HepG2 (cell line): ENCODE results near the gene FHIT. TPM values are rescaled to one million over a fixed set of nuclear protein-coding genes. Genes with fewer than 3 reads are reported as not detected.
"Not testable (repeated sequence)": the region's sequence is repeated elsewhere in the genome, so short reads cannot be mapped to it uniquely, and the experiment has no call there.

Experiments
- ATAC-seq: fragments of 200-7000 bp; cut with Tn5 transposase; 3 replicates; pipeline ENCODE4 v1.9.1; 2020; ENCODE audit warnings: mild to moderate bottlenecking, moderate library complexity
- BruUV-seq: library from RNA; stranded (reverse); fragments of 400-500 nt; replicated peaks from 2 replicates; lab custom pipeline; 2021; lab: Mats Ljungman, UMichigan
- CTCF ChIA-PET: fragments of 300-600 bp; formaldehyde crosslinking; extraction: SDS; loops from one replicate; lab custom pipeline; 2021; ENCODE audit warnings: low total read pairs, inconsistent platforms, low intra/inter-chr PET ratio; lab: Yijun Ruan, JAX
- POLR2A ChIA-PET: fragments of 350-600 bp; sonication (Branson Sonifier 250); formaldehyde crosslinking; loops from one replicate; lab custom pipeline; 2020; ENCODE audit warnings: antibody characterized with exemption, inconsistent platforms; lab: Yijun Ruan, JAX
- DNase-seq: peaks from one replicate; pipeline ENCODE4 v3.0.0-alpha.2; 2015; ENCODE audit warnings: low spot score
- FAIRE-seq: peaks from 3 replicates; lab custom pipeline; 2011; peaks lifted over from hg19 to GRCh38; lab: Jason Lieb, UNC
- H2AFZ ChIP-seq: one replicate; pipeline ENCODE4 v1.6.1; 2011; ENCODE audit warnings: low read length, inconsistent platforms
- H3K27ac ChIP-seq: fragments of 300-600 bp; 3 replicates; pipeline ENCODE4 v1.8.0; 2011; ENCODE audit warnings: mixed run types, mild to moderate bottlenecking, mixed read lengths, low read length, inconsistent platforms; ENCODE audit not compliant: insufficient read depth; ENCODE audit errors: extremely low read length
- H3K27me3 ChIP-seq, 2 experiments: fragments of 200-600 bp in 1 of 2; 2 replicates in 1 of 2; 3 replicates in 1 of 2; pipeline versions ENCODE4 v1.6.0 to v1.8.0; 2011; ENCODE audit warnings: low read length in 2 of 2, mild to moderate bottlenecking in 2 of 2, moderate library complexity in 2 of 2, inconsistent platforms in 1 of 2; ENCODE audit not compliant: insufficient read depth in 2 of 2, control insufficient read depth in 1 of 2
- H3K36me3 ChIP-seq, 2 experiments: fragments of 200-600 bp in 1 of 2; replicated peaks in 1 of 2; 2 replicates in 1 of 2; 3 replicates in 1 of 2; pipeline versions ENCODE4 v1.5.1 to v1.8.0; 2011; ENCODE audit warnings: low read length in 2 of 2, inconsistent platforms in 1 of 2; ENCODE audit not compliant: insufficient read depth in 2 of 2, control insufficient read depth in 1 of 2
- H3K4me1 ChIP-seq: 2 replicates; pipeline ENCODE4 v1.5.1; 2012; ENCODE audit warnings: low read length, inconsistent platforms; ENCODE audit not compliant: insufficient read depth
- H3K4me2 ChIP-seq: 2 replicates; pipeline ENCODE4 v1.6.0; 2011; ENCODE audit warnings: low read depth, low read length, inconsistent platforms
- H3K4me3 ChIP-seq, 3 experiments: fragments of 200-600 bp in 1 of 3; sonication (generic), shearing (Covaris generic) in 1 of 3; replicated peaks in 1 of 3; 2 replicates each; pipeline ENCODE4 v1.5.1; 2011 to 2016; ENCODE audit warnings: low read length in 3 of 3, inconsistent platforms in 2 of 3, low read depth in 2 of 3, mild to moderate bottlenecking in 2 of 3, control low read depth in 1 of 3, mixed read lengths in 1 of 3; ENCODE audit not compliant: insufficient read depth in 1 of 3
- H3K79me2 ChIP-seq: one replicate; pipeline ENCODE4 v1.6.1; 2011; ENCODE audit warnings: low read length, inconsistent platforms; ENCODE audit not compliant: insufficient read depth
- H3K9ac ChIP-seq: 2 replicates; pipeline ENCODE4 v1.6.0; 2011; ENCODE audit warnings: mild to moderate bottlenecking, low read depth, low read length, inconsistent platforms; ENCODE audit not compliant: insufficient read depth
- H3K9me3 ChIP-seq: 2 replicates; pipeline ENCODE4 v1.5.1; 2012; ENCODE audit warnings: mild to moderate bottlenecking, low read length
- H4K20me1 ChIP-seq: 2 replicates; pipeline ENCODE4 v1.6.0; 2011; ENCODE audit warnings: inconsistent platforms, mild to moderate bottlenecking, low read length, moderate library complexity; ENCODE audit not compliant: insufficient read depth
- NFRKB ChIP-seq: fragments of 450-650 bp; IDR thresholded peaks from 2 replicates; pipeline ENCODE4 v1.6.1; 2017
- RBM22 ChIP-seq: fragments of 200-400 bp; formaldehyde crosslinking; optimal IDR thresholded peaks from 2 replicates; pipeline ENCODE3; 2017; ENCODE audit warnings: mild to moderate bottlenecking, low read length, moderate library complexity
- ZNF282 ChIP-seq: fragments of 450-650 bp; IDR thresholded peaks from 2 replicates; pipeline ENCODE4 v1.6.1; 2018; ENCODE audit not compliant: partially characterized antibody
- WGBS: methylation state at CpG from one replicate; pipeline ENCODE4 v1.1.6; 2017; ENCODE audit warnings: low lambda C conversion rate; 5-methylcytosine and 5-hydroxymethylcytosine counted together
- in situ Hi-C: cut with HindIII; loops from 2 replicates; pipeline ENCODE4 v1.10.0; 2017; ENCODE audit warnings: low pct_unique_long_range_greater_than_20kb; ENCODE audit not compliant: extremely low pct_ligation_motif_present
- intact Hi-C: fragments of 100-400 bp; cut with micrococcal nuclease; formaldehyde crosslinking; loops from one replicate; pipeline ENCODE4 v1.10.0; 2022; ENCODE audit not compliant: unreplicated experiment
- polyA plus RNA-seq, 8 experiments: library from polyadenylated mRNA; depleted of rRNA in 3 of 8; stranded (reverse) in 7 of 8; unstranded in 1 of 8; fragments of >200 nt; fragmentation: Illumina TruSeq in 4 of 8; extraction: Trizol in 4 of 8; gene quantifications; 2 replicates each; pipeline versions ENCODE4 v1.2.1 to v1.2.3, GENCODE V29; 2011 to 2016; ENCODE audit warnings: low read depth in 4 of 8, missing spikeins in 1 of 8, mixed read lengths in 1 of 8; ENCODE audit not compliant: insufficient read depth in 1 of 8
- total RNA-seq, 5 experiments: library from RNA; depleted of rRNA; stranded (reverse); fragments of >200 nt; fragmentation: Illumina TruSeq; extraction: Trizol; gene quantifications; 2 replicates each; pipeline ENCODE4 v1.2.3, GENCODE V29; 2016; ENCODE audit warnings: low read depth in 1 of 5
- TF ChIP-seq, protein P1 (sequence below): sonication (generic); formaldehyde crosslinking; IDR thresholded peaks from 2 replicates; pipeline ENCODE4 v1.4.0; 2020; ENCODE audit warnings: missing genetic modification reagents

The FHIT gene
- total and polyA plus RNA-seq, 2 of the 13 experiments (the other 11 are each of a cell fraction or from before 2014, with no cell fraction given), result 4.0 to 4.6 TPM

DNA sequence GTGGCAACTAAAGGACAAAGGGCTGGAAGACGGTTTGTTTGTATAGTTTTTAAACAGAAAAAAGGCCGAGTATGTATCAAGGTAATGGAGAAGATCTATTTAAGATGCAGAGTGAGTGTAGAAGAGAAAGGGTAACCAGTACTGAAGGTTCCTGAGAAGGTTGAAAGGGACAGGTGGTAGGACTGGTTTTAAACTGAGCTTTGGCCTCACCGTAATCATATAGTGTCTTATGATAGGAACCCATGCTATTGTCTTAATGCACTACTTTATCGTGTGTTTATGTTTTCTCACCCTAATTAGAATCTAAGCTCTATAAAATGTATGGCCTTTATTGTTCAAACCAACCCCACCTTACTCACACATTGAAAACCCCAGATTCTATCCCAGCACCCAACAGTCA is 32.7 kb downstream of the FHIT start (continued):
- TF ChIP-seq, protein P1, sequence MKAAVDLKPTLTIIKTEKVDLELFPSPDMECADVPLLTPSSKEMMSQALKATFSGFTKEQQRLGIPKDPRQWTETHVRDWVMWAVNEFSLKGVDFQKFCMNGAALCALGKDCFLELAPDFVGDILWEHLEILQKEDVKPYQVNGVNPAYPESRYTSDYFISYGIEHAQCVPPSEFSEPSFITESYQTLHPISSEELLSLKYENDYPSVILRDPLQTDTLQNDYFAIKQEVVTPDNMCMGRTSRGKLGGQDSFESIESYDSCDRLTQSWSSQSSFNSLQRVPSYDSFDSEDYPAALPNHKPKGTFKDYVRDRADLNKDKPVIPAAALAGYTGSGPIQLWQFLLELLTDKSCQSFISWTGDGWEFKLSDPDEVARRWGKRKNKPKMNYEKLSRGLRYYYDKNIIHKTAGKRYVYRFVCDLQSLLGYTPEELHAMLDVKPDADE (CRISPR knock-in tag), result no peak
- TF ChIP-seq RBM22, result no peak
- TF ChIP-seq, all 625 proteins: peak for 0

GRCh38 chr3:61216171-61216570 is 35.1 kb downstream of the FHIT start:
- H3K36me3 ChIP-seq, H3K4me1 ChIP-seq, CTCF ChIA-PET, H3K27me3 ChIP-seq, H3K79me2 ChIP-seq, H4K20me1 ChIP-seq, DNase-seq, H3K4me3 ChIP-seq, H2AFZ ChIP-seq, BruUV-seq, H3K9ac ChIP-seq, FAIRE-seq, intact Hi-C loops, H3K4me2 ChIP-seq, H3K9me3 ChIP-seq, ATAC-seq, POLR2A ChIA-PET, in situ Hi-C loops, H3K27ac ChIP-seq: not testable (repeated sequence)
- WGBS, result 71% methylated on average over 3 of the region's 3 CpGs

GRCh38 chr3:61202086-61202485 is 49.2 kb downstream of the FHIT start:
- TF ChIP-seq NFRKB, result no peak
- TF ChIP-seq ZNF282, result no peak
- ChIA-PET POLR2A (no interaction called here), CTCF (no interaction called here)
- H3K27ac ChIP-seq, result no peak overlapping the region
- FAIRE-seq (no peak), DNase-seq (no peak), ATAC-seq (no peak)
- no peaks in the 10 kb centered on the region for H4K20me1 ChIP-seq
- H3K4me2 ChIP-seq, result no peak overlapping the region
- no peaks in the 10 kb centered on the region for H3K27me3 ChIP-seq
- no peak overlapping the region for H3K9ac ChIP-seq
- intact Hi-C loops, result no loop called here
- 95% methylated on average over 11 of the region's 17 CpGs for WGBS
- in situ Hi-C loops, result no loop called here
- H3K79me2 ChIP-seq, result no peaks in the 10 kb centered on the region
- no peak overlapping the region for H3K4me3 ChIP-seq
- no peaks in the 10 kb centered on the region for H3K9me3 ChIP-seq
- H3K4me1 ChIP-seq, result no peaks in the 10 kb centered on the region
- H2AFZ ChIP-seq, result no peak overlapping the region
- no TSS peak for BruUV-seq
- no peaks in the 10 kb centered on the region for H3K36me3 ChIP-seq
